Mesendoderm (in vitro differentiated cells): ENCODE data around the gene SPATA6.

Source experiments
- DNase-seq: peaks from one replicate; pipeline ENCODE4 v3.0.0; 2013
- H2AK5ac ChIP-seq: 2 replicates; pipeline ENCODE4 v1.6.1; 2013; ENCODE audit warnings: low read length, inconsistent platforms
- H2BK120ac ChIP-seq: 2 replicates; pipeline ENCODE4 v1.6.1; 2013; ENCODE audit warnings: low read depth, mild to moderate bottlenecking, low read length, moderate library complexity, mixed read lengths
- H2BK15ac ChIP-seq: replicated peaks from 2 replicates; pipeline ENCODE4 v1.6.1; 2013; ENCODE audit warnings: low read depth, mild to moderate bottlenecking, moderate library complexity
- H2BK5ac ChIP-seq: 2 replicates; pipeline ENCODE4 v1.6.1; 2013; ENCODE audit warnings: low read length, inconsistent platforms
- H3K18ac ChIP-seq: 2 replicates; pipeline ENCODE4 v1.6.1; 2013; ENCODE audit warnings: mild to moderate bottlenecking, low read length, mixed read lengths
- H3K23ac ChIP-seq: one replicate; pipeline ENCODE4 v1.6.1; 2013; ENCODE audit warnings: low read length
- H3K27ac ChIP-seq: 2 replicates; pipeline ENCODE4 v1.5.1; 2013; ENCODE audit warnings: low read depth, mild to moderate bottlenecking, inconsistent platforms, low read length, moderate library complexity
- H3K27me3 ChIP-seq: 2 replicates; pipeline ENCODE4 v1.6.1; 2013; ENCODE audit warnings: low read length, control low read depth, mild to moderate bottlenecking, inconsistent platforms; ENCODE audit not compliant: insufficient read depth, poor library complexity
- H3K36me3 ChIP-seq: 2 replicates; pipeline ENCODE4 v1.6.1; 2013; ENCODE audit warnings: low read length, inconsistent platforms; ENCODE audit not compliant: control insufficient read depth, insufficient read depth
- H3K4ac ChIP-seq: one replicate; pipeline ENCODE4 v1.6.1; 2013; ENCODE audit warnings: low read depth, mild to moderate bottlenecking, low read length, moderate library complexity
- H3K4me1 ChIP-seq: 2 replicates; pipeline ENCODE4 v1.6.1; 2013; ENCODE audit warnings: low read depth, low read length, inconsistent platforms; ENCODE audit not compliant: control insufficient read depth
- H3K4me2 ChIP-seq: 2 replicates; pipeline ENCODE4 v1.6.1; 2013; ENCODE audit warnings: low read length
- H3K4me3 ChIP-seq: 2 replicates; pipeline ENCODE4 v1.5.1; 2013; ENCODE audit warnings: mild to moderate bottlenecking, low read length
- H3K56ac ChIP-seq: one replicate; pipeline ENCODE4 v1.6.1; 2013; ENCODE audit warnings: low read length
- H3K79me1 ChIP-seq: 2 replicates; pipeline ENCODE4 v1.6.1; 2013; ENCODE audit warnings: low read length, inconsistent platforms
- H3K79me2 ChIP-seq: 2 replicates; pipeline ENCODE4 v1.6.1; 2013; ENCODE audit warnings: mild to moderate bottlenecking, low read length; ENCODE audit not compliant: control insufficient read depth, insufficient read depth
- H3K9ac ChIP-seq: 2 replicates; pipeline ENCODE4 v1.6.1; 2013; ENCODE audit warnings: low read length, inconsistent platforms
- H4K5ac ChIP-seq: one replicate; pipeline ENCODE4 v1.6.1; 2013; ENCODE audit warnings: low read length
- H4K8ac ChIP-seq: one replicate; pipeline ENCODE4 v1.6.1; 2013; ENCODE audit warnings: low read depth, mild to moderate bottlenecking, control low read depth, low read length, moderate library complexity
- WGBS: extraction: QIAGEN DNeasy Blood & Tissue Kit; methylation state at CpG from one replicate; pipeline ENCODE4 v1.1.7; 2013; ENCODE audit warnings: low lambda C conversion rate, missing lambda C conversion rate; ENCODE audit not compliant: insufficient coverage; ENCODE audit errors: extremely low coverage; 5-methylcytosine and 5-hydroxymethylcytosine counted together

SPATA6 gene

DNA sequence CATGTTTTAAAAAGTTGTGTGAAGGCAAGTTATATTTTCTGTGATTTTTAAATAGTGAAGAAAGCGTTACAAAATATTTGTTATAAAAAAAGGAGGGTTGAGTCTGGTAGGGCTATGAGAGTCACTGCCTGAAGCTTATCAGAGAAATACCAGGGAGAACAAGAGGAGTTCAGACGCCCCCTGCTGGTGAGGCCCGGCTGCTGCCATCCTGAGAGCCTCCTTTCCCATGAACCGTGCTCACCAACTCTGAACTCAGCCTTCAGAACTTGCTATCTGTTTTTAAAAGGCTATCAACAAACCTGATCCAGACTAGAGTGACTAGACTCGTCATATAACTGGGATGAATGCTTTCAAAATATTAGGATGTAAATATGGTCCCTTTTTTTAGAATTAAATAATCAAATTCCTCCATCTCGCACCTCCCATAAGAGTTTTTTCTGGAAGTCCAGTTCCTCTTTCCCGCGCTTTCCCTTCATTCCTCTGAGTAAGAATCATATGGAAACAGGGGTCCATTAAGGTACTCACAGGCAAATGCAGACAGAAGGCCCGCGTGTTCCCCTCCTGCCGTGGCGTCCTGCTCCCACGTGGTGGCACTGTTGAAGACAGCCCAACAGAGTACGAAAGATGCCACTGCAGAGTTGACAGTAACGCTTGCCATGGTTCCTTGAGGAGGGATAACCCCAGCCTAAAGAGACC, 26.2 kb upstream of the SPATA6 start:
- H3K79me2 ChIP-seq, result no peaks in the 10 kb centered on the region
- H3K4me3 ChIP-seq, result no peak overlapping the region
- H3K27ac ChIP-seq, result peak overlapping the region; percentile 77
- peaks cover 18% of the 10 kb centered on the region for H3K4me1 ChIP-seq
- no peaks in the 10 kb centered on the region for H3K27me3 ChIP-seq
- no peak overlapping the region for H2AK5ac ChIP-seq
- no peaks in the 10 kb centered on the region for H3K36me3 ChIP-seq
- H3K4ac ChIP-seq, result peak overlapping the region; percentile 46
- H4K8ac ChIP-seq, result no peak overlapping the region
- no CpG with 5 or more reads among the region's 15 CpGs for whole genome bisulfite sequencing
- H3K79me1 ChIP-seq, result no peaks in the 10 kb centered on the region
- H3K9ac ChIP-seq, result peak overlapping the region; percentile 44
- H3K56ac ChIP-seq, result peak overlapping the region; percentile 88
- peak overlapping the region; percentile 69 for H3K23ac ChIP-seq
- DNase-seq, result peak; percentile 89
- no peak overlapping the region for H2BK15ac ChIP-seq
- peak overlapping the region; percentile 93 for H2BK5ac ChIP-seq
- no peak overlapping the region for H3K4me2 ChIP-seq
- H4K5ac ChIP-seq, result peak overlapping the region; percentile 88
- H3K18ac ChIP-seq, result peak overlapping the region; percentile 90
- peak overlapping the region; percentile 78 for H2BK120ac ChIP-seq

DNA sequence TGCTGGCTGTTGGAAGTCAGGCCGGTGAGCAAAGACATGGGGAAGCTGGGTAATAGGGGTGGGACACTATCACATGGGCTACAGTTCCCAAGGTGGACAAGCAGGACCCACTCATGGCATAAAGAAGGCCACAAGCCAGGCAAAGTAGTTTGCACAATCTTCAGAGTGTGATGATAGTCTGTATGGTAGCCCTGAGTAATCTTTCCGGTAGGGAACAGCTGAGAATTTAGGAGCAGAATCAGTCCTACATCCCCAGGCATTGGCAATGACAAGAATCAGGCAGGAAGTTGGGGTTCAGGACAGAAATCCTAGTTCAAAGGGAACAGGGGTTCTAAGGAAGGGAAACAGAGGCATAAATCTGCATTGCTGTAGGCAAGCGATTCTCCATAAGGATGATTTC, 23.9 kb upstream of the SPATA6 start:
- Histone ChIP-seq H3K4me2 (no peak overlapping the region), H3K4ac (no peak overlapping the region), H2BK15ac (no peak overlapping the region), H3K27me3 (no peaks in the 10 kb centered on the region), H3K56ac (no peak overlapping the region), H3K9ac (no peak overlapping the region), H4K5ac (no peak overlapping the region), H3K4me3 (no peak overlapping the region), H3K79me2 (no peaks in the 10 kb centered on the region), H3K36me3 (no peaks in the 10 kb centered on the region), H4K8ac (no peak overlapping the region), H3K18ac (no peak overlapping the region), H3K23ac (no peak overlapping the region), H2BK5ac (no peak overlapping the region), H3K79me1 (no peaks in the 10 kb centered on the region), H3K27ac (no peak overlapping the region), H2BK120ac (no peak overlapping the region), H3K4me1 (peaks cover 13% of the 10 kb centered on the region), H2AK5ac (no peak overlapping the region)
- no CpG with 5 or more reads among the region's 3 CpGs for WGBS
- DNase-seq, result no peak

DNA sequence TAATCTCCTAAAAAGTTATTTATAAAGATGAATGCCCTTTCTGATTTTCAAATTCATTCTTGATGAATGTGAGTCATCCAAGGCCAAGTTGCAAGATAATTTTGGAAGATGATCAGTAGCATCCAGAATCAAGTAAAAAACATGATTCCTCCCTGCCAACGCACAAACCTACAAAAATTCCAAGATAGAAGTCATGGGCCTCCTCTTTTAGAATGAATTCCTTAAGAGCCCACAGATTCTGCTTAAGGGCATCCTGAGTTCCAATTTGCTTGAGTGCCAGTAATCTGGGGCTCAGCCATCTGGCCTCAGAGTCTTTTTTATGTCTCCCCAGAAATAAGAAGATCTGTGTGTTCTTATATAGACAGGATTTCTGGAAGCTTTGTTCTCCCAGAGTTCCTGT, 23.2 kb upstream of the SPATA6 start:
- Histone ChIP-seq H2BK15ac (peak overlapping the region; percentile 21), H3K4ac (no peak overlapping the region), H4K8ac (no peak overlapping the region), H2BK5ac (no peak overlapping the region), H2AK5ac (no peak overlapping the region), H3K79me2 (no peaks in the 10 kb centered on the region), H3K27me3 (no peaks in the 10 kb centered on the region), H3K4me2 (no peak overlapping the region), H3K18ac (no peak overlapping the region), H3K23ac (no peak overlapping the region), H3K79me1 (no peaks in the 10 kb centered on the region), H3K9ac (no peak overlapping the region), H3K27ac (no peak overlapping the region), H3K4me1 (peaks cover 10% of the 10 kb centered on the region), H3K4me3 (no peak overlapping the region), H3K36me3 (no peaks in the 10 kb centered on the region), H2BK120ac (no peak overlapping the region), H4K5ac (no peak overlapping the region), H3K56ac (no peak overlapping the region)
- no peak for DNase-seq
- no CpG with 5 or more reads among the region's 1 CpG for WGBS

DNA sequence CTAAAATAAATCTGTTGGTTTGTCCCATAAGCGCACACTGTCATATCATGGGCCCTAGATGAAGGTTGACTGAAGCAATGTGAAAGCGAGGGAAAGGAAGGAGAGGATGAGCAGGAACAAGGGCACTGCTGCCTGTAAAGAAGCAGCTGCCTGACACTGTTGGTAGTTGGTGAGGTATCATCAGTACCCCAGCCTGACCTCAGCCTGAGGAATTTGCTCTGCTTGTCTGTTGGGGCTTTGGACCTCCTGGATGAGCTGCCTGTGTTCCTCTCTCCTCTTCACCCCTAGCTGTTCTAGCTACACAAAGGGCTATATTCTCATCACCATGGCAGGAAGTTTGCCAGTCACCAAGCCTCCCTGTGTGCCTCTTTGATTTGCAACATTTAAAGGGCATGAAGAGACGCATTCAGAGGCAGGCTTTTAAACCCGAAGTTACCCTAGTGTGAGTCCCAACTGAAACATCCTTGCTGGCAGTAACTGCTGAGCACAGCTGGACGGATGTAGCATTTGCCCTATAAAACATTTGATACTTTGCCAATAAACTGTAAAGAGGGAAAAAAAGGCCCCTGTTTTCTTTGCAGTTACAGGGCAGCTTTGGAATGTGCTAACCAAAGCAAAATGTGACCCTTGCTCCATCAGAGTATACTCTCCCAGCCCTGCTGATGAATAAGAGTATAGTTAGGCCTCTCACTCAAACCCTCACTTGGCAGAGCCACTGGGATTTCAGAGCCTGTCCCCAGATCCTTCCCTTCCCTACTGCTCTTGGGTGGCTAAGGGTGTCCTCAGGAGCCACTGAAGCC, 22.2 kb upstream of the SPATA6 start:
- H3K4me2 ChIP-seq, result no peak overlapping the region
- no peak overlapping the region for H3K18ac ChIP-seq
- no peaks in the 10 kb centered on the region for H3K27me3 ChIP-seq
- H4K8ac ChIP-seq, result no peak overlapping the region
- no peak overlapping the region for H3K23ac ChIP-seq
- H3K27ac ChIP-seq, result no peak overlapping the region
- H4K5ac ChIP-seq, result no peak overlapping the region
- WGBS, result no CpG with 5 or more reads among the region's 5 CpGs
- H3K79me2 ChIP-seq, result no peaks in the 10 kb centered on the region
- no peak overlapping the region for H3K4me3 ChIP-seq
- H3K36me3 ChIP-seq, result no peaks in the 10 kb centered on the region
- no peak overlapping the region for H2BK5ac ChIP-seq
- peak; percentile 19 for DNase-seq
- no peak overlapping the region for H3K9ac ChIP-seq
- no peak overlapping the region for H3K4ac ChIP-seq
- no peaks in the 10 kb centered on the region for H3K79me1 ChIP-seq
- no peak overlapping the region for H2BK15ac ChIP-seq
- H2BK120ac ChIP-seq, result no peak overlapping the region
- H2AK5ac ChIP-seq, result peak overlapping the region; percentile 73
- H3K4me1 ChIP-seq, result peaks cover 5% of the 10 kb centered on the region
- peak overlapping the region; percentile 38 for H3K56ac ChIP-seq

DNA sequence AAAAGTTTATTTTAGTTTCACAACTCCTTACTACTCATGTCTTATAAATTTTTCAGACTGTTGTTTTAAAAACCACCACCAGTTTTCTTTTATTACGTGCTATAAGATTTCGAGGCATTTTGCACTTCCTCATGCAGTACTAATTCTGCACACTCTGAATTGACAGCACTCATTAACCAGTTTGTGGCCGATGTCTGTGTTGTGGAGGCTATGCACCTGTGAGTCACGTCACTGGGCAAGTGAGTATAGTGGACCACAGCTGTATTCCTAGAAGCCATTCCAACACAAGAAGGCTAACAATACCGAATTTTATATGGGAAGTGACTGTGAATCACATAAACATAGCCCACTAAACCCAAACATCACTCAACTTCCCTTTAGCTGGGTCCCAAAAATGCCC, 21.0 kb upstream of the SPATA6 start:
- H2AK5ac ChIP-seq, result no peak overlapping the region
- H3K23ac ChIP-seq, result no peak overlapping the region
- H3K4me1 ChIP-seq, result no peaks in the 10 kb centered on the region
- H2BK120ac ChIP-seq, result no peak overlapping the region
- no peak for DNase-seq
- no peak overlapping the region for H3K4ac ChIP-seq
- no peak overlapping the region for H2BK15ac ChIP-seq
- H3K27ac ChIP-seq, result no peak overlapping the region
- no peaks in the 10 kb centered on the region for H3K79me2 ChIP-seq
- H3K9ac ChIP-seq, result no peak overlapping the region
- H3K79me1 ChIP-seq, result no peaks in the 10 kb centered on the region
- no peaks in the 10 kb centered on the region for H3K27me3 ChIP-seq
- H2BK5ac ChIP-seq, result no peak overlapping the region
- H4K8ac ChIP-seq, result no peak overlapping the region
- no peaks in the 10 kb centered on the region for H3K36me3 ChIP-seq
- no peak overlapping the region for H3K18ac ChIP-seq
- WGBS, result no CpG with 5 or more reads among the region's 5 CpGs
- H3K56ac ChIP-seq, result no peak overlapping the region
- H3K4me3 ChIP-seq, result no peak overlapping the region
- no peak overlapping the region for H3K4me2 ChIP-seq
- H4K5ac ChIP-seq, result no peak overlapping the region
